Karpas-422 (cell line): ENCODE measurements around the gene SLFN11. TPM values are rescaled to one million over a fixed set of nuclear protein-coding genes. Genes with fewer than 3 reads are reported as not detected.

ENCODE experiments used
- small RNA-seq: library from RNA; depleted of rRNA; stranded (forward); fragments of <200 nt; gene quantifications from one replicate; pipeline ENCODE3, GENCODE V24; 2014
- total RNA-seq: library from RNA; depleted of rRNA; stranded (reverse); fragments of >200 nt; shearing (Covaris generic); gene quantifications from 2 replicates; pipeline ENCODE4 v1.2.3, GENCODE V29; 2014; ENCODE audit warnings: low replicate concordance; rRNA removed

Gene SLFN11
- total RNA-seq, 1 experiment from 2014 or later = not detected

Small RNA genes within 50 kb of the gene (small RNA-seq; reads per million reads assigned to genes)
- gene AC060766.3 (not detected), gene AC060766.5 (not detected)

Other genes with a start within 250 kb of the SLFN11 start
- 14.1 and 22.5 TPM in 2 replicates for gene NLE1, start 231.3 kb downstream of the SLFN11 start, total RNA-seq
- gene UNC45B, start 225.8 kb downstream of the SLFN11 start, total RNA-seq = not detected in 2 replicates
- gene SLC35G3, start 179.2 kb downstream of the SLFN11 start, total RNA-seq = not detected in 2 replicates
- gene SLFN5, start 130.5 kb downstream of the SLFN11 start, total RNA-seq = 0.07 and 0.22 TPM in 2 replicates
- not detected in 2 replicates for gene SLFN12, start 58.9 kb upstream of the SLFN11 start, total RNA-seq
- gene SLFN13, start 75.1 kb upstream of the SLFN11 start, total RNA-seq = 0.07 and 0.30 TPM in 2 replicates
- gene SLFN12L, start 164.1 kb upstream of the SLFN11 start, total RNA-seq = not detected in 2 replicates
- 0.11 TPM in 1 of 2 replicates, not detected in the other for gene SLFN14, start 187.2 kb upstream of the SLFN11 start, total RNA-seq
- gene PEX12, start 204.9 kb upstream of the SLFN11 start, total RNA-seq = 5.0 and 5.4 TPM in 2 replicates
- 53.4 and 82.7 TPM in 2 replicates for gene AP2B1, start 213.7 kb upstream of the SLFN11 start, total RNA-seq